Loucy (cell line): ENCODE data around the gene CTNNBL1.

Experiments
- EZH2phosphoT487 ChIP-seq: fragments of 200-600 bp; IDR thresholded peaks from 2 replicates; pipeline ENCODE4 v1.6.1; 2018; ENCODE audit warnings: antibody characterized with exemption, mild to moderate bottlenecking, moderate library complexity, borderline replicate concordance
- TF ChIP-seq, protein P1 (sequence below): fragments of 200-600 bp; sonication (generic); conservative IDR thresholded peaks from 2 replicates; pipeline ENCODE4 v1.5.1; 2014; ENCODE audit warnings: mild to moderate bottlenecking, antibody characterized with exemption, low read length

DNA sequence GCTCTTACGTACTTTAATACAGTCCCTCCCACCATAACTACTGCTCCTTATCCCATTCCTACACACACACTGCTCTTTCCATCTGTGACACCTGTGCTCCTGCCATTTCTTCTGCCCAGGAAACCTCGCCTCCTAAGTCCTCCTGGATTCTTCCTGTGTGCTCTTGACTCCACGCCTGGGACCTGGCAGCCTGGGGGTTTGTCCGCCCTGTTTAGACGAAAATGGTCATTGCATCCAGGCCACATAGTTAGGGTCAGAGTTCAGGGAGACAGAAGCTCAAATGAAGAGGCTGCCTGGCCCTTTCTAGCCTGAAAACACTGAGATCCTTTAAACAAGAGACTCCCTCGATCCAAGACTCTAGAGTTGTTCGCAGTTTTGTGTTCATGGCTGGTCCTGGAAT, 17.4 kb upstream of the CTNNBL1 start:
- TF ChIP-seq, protein P1, sequence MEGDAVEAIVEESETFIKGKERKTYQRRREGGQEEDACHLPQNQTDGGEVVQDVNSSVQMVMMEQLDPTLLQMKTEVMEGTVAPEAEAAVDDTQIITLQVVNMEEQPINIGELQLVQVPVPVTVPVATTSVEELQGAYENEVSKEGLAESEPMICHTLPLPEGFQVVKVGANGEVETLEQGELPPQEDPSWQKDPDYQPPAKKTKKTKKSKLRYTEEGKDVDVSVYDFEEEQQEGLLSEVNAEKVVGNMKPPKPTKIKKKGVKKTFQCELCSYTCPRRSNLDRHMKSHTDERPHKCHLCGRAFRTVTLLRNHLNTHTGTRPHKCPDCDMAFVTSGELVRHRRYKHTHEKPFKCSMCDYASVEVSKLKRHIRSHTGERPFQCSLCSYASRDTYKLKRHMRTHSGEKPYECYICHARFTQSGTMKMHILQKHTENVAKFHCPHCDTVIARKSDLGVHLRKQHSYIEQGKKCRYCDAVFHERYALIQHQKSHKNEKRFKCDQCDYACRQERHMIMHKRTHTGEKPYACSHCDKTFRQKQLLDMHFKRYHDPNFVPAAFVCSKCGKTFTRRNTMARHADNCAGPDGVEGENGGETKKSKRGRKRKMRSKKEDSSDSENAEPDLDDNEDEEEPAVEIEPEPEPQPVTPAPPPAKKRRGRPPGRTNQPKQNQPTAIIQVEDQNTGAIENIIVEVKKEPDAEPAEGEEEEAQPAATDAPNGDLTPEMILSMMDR, result no peak
- TF ChIP-seq EZH2phosphoT487, result no peak
